GM19025 (cell line): ENCODE results near the gene ROR1.
"Not testable (repeated sequence)": the region's sequence is repeated elsewhere in the genome, so short reads cannot be mapped to it uniquely, and the experiment has no call there.

Experiments used
- ATAC-seq: cut with Tn5 transposase; IDR thresholded peaks from one replicate; pipeline ENCODE4 v1.9.1; 2021; ENCODE audit warnings: mild to moderate bottlenecking, low read depth, moderate library complexity; ENCODE audit not compliant: unreplicated experiment

ROR1 gene

GRCh38 chr1:64072089-64072793 is 298.4 kb downstream of the ROR1 start:
- no peak for ATAC-seq

GRCh38 chr1:64073705-64074104 is 299.9 kb downstream of the ROR1 start:
- ATAC-seq, result no peak

- ATAC-seq, result no peak
Observed at GRCh38 chr1:64074767-64075166, 300.9 kb downstream of the ROR1 start.

GRCh38 chr1:64077281-64077940 is 303.6 kb downstream of the ROR1 start:
- ATAC-seq, result no peak

- ATAC-seq, result no peak
Observed at GRCh38 chr1:64080941-64081562, 307.2 kb downstream of the ROR1 start.

GRCh38 chr1:64082459-64082858 is 308.6 kb downstream of the ROR1 start:
- ATAC-seq, result no peak

- ATAC-seq, result no peak
Observed at GRCh38 chr1:64084451-64084850, 310.6 kb downstream of the ROR1 start.

- no peak for ATAC-seq
Observed at GRCh38 chr1:64087768-64088167, 314.0 kb downstream of the ROR1 start.

- ATAC-seq, result no peak
Observed at GRCh38 chr1:64090436-64090835, 316.6 kb downstream of the ROR1 start.

GRCh38 chr1:64092851-64093371 is 319.1 kb downstream of the ROR1 start:
- no peak for ATAC-seq

GRCh38 chr1:64093941-64094340 is 320.1 kb downstream of the ROR1 start:
- ATAC-seq, result no peak

GRCh38 chr1:64095832-64096231 is 322.0 kb downstream of the ROR1 start:
- no peak for ATAC-seq

- ATAC-seq, result no peak
Observed at GRCh38 chr1:64097859-64098258, 324.0 kb downstream of the ROR1 start.

- no peak for ATAC-seq
Observed at GRCh38 chr1:64098436-64098835, 324.6 kb downstream of the ROR1 start.

GRCh38 chr1:64098846-64099582 is 325.2 kb downstream of the ROR1 start:
- no peak for ATAC-seq

- no peak for ATAC-seq
Observed at GRCh38 chr1:64100791-64101190, 327.0 kb downstream of the ROR1 start.

- ATAC-seq, result not testable (repeated sequence)
Observed at GRCh38 chr1:64104585-64104984, 330.8 kb downstream of the ROR1 start.

GRCh38 chr1:64107118-64107519 is 333.3 kb downstream of the ROR1 start:
- ATAC-seq, result no peak

GRCh38 chr1:64107632-64108031 is 333.8 kb downstream of the ROR1 start:
- no peak for ATAC-seq

- ATAC-seq, result no peak
Observed at GRCh38 chr1:64110924-64111777, 337.3 kb downstream of the ROR1 start.
